H1 (cell line): ENCODE data around the gene HIPK2. TPM values are rescaled to one million over a fixed set of nuclear protein-coding genes. Genes with fewer than 3 reads are reported as not detected.

ENCODE experiments used
- CTCF ChIA-PET: fragments of 300-600 bp; sonication (Branson Sonifier 250); formaldehyde crosslinking; loops from one replicate; lab custom pipeline; 2021; ENCODE audit not compliant: partially characterized antibody; lab: Charles Lee
- POLR2A ChIA-PET: fragments of 300-600 bp; sonication (Branson Sonifier 250); formaldehyde crosslinking; loops from one replicate; lab custom pipeline; 2021; ENCODE audit warnings: inconsistent platforms; ENCODE audit not compliant: partially characterized antibody; lab: Charles Lee
- DNase-seq, 2 experiments: peaks; one replicate each; pipeline versions ENCODE4 v3.0.0 to v3.0.0-alpha.2; 2010 to 2022; ENCODE audit warnings: low spot score in 2 of 2, low read depth in 1 of 2, mixed read lengths in 1 of 2
- FAIRE-seq: peaks from 2 replicates; lab custom pipeline; 2011; peaks lifted over from hg19 to GRCh38; lab: Jason Lieb, UNC
- H2AFZ ChIP-seq: 2 replicates; pipeline ENCODE4 v1.8.1; 2012; ENCODE audit warnings: low read length, inconsistent platforms
- H2AK5ac ChIP-seq: 2 replicates; pipeline ENCODE4 v1.6.1; 2013; ENCODE audit warnings: low read depth, low read length
- H2BK120ac ChIP-seq: replicated peaks from 2 replicates; pipeline ENCODE3; 2013; ENCODE audit warnings: low read depth, low read length, inconsistent platforms
- H2BK12ac ChIP-seq: 2 replicates; pipeline ENCODE4 v1.6.1; 2013; ENCODE audit warnings: low read depth, low read length
- H2BK15ac ChIP-seq: 2 replicates; pipeline ENCODE4 v1.6.1; 2013; ENCODE audit warnings: low read length
- H2BK20ac ChIP-seq: 2 replicates; pipeline ENCODE4 v1.6.1; 2013; ENCODE audit warnings: low read length
- H2BK5ac ChIP-seq: 2 replicates; pipeline ENCODE4 v1.6.1; 2013; ENCODE audit warnings: low read depth, low read length
- H3K14ac ChIP-seq: 2 replicates; pipeline ENCODE4 v1.6.1; 2013; ENCODE audit warnings: inconsistent platforms; ENCODE audit not compliant: insufficient read length
- H3K18ac ChIP-seq: 2 replicates; pipeline ENCODE4 v1.6.1; 2013; ENCODE audit warnings: low read length; ENCODE audit errors: extremely low read depth
- H3K23ac ChIP-seq: 2 replicates; pipeline ENCODE4 v1.6.1; 2013; ENCODE audit warnings: inconsistent platforms; ENCODE audit not compliant: insufficient read length
- H3K23me2 ChIP-seq: 2 replicates; pipeline ENCODE4 v1.6.1; 2013; ENCODE audit warnings: low read depth, low read length
- H3K27ac ChIP-seq: 2 replicates; pipeline ENCODE4 v1.6.1; 2011; ENCODE audit warnings: low read depth, low read length, inconsistent platforms
- H3K27me3 ChIP-seq, 4 experiments: replicated peaks in 1 of 4; 1 replicate in 1 of 4; 2 replicates in 3 of 4; pipeline versions ENCODE4 v1.6.1 to v1.8.1; 2011 to 2013; ENCODE audit warnings: low read length in 3 of 4, mild to moderate bottlenecking in 3 of 4, inconsistent platforms in 2 of 4, mixed read lengths in 2 of 4, moderate library complexity in 1 of 4; ENCODE audit not compliant: control insufficient read depth in 3 of 4, insufficient read depth in 3 of 4; ENCODE audit errors: extremely low read depth in 1 of 4
- H3K36me3 ChIP-seq, 4 experiments: 2 replicates each; pipeline versions ENCODE4 v1.6.1 to v1.8.1; 2011 to 2013; ENCODE audit warnings: mild to moderate bottlenecking in 4 of 4, low read length in 3 of 4, moderate library complexity in 2 of 4, control low read depth in 1 of 4, inconsistent platforms in 1 of 4; ENCODE audit not compliant: insufficient read depth in 4 of 4, control insufficient read depth in 2 of 4
- H3K4ac ChIP-seq: replicated peaks from 2 replicates; pipeline ENCODE3; 2013; ENCODE audit warnings: low read length, low read depth, mixed read lengths, inconsistent platforms; ENCODE audit not compliant: insufficient read length
- H3K4me1 ChIP-seq, 4 experiments: replicated peaks in 1 of 4; 1 replicate in 1 of 4; 2 replicates in 3 of 4; pipeline versions ENCODE4 v1.6.1 to v1.8.1; 2011 to 2013; ENCODE audit warnings: low read length in 3 of 4, inconsistent platforms in 2 of 4, mixed read lengths in 1 of 4; ENCODE audit not compliant: insufficient read depth in 4 of 4, control insufficient read depth in 3 of 4
- H3K4me2 ChIP-seq, 2 experiments: 2 replicates each; pipeline versions ENCODE4 v1.6.1 to v1.8.1; 2011 to 2013; ENCODE audit warnings: low read depth in 2 of 2, low read length in 2 of 2, control low read depth in 1 of 2, inconsistent platforms in 1 of 2, mild to moderate bottlenecking in 1 of 2; ENCODE audit not compliant: insufficient read depth in 1 of 2
- H3K4me3 ChIP-seq, 4 experiments: fragments of 200-600, 300-600 bp in 1 of 4; sonication (generic), shearing (Covaris generic), sonication (Bioruptor Twin) in 1 of 4; 2 replicates each; pipeline versions ENCODE4 v1.5.1 to v1.8.1; 2011 to 2016; ENCODE audit warnings: low read length in 4 of 4, low read depth in 3 of 4, control low read depth in 2 of 4, inconsistent platforms in 2 of 4, mild to moderate bottlenecking in 2 of 4, mixed read lengths in 1 of 4, moderate library complexity in 1 of 4; ENCODE audit not compliant: insufficient read depth in 2 of 4; ENCODE audit errors: extremely low read depth in 1 of 4
- H3K56ac ChIP-seq: replicated peaks from 2 replicates; pipeline ENCODE3; 2013; ENCODE audit warnings: low read depth, mild to moderate bottlenecking, mixed read lengths, low read length, inconsistent platforms; ENCODE audit not compliant: insufficient read length
- H3K79me1 ChIP-seq: 2 replicates; pipeline ENCODE4 v1.6.1; 2013; ENCODE audit warnings: low read depth, low read length, control low read depth
- H3K79me2 ChIP-seq, 2 experiments: 2 replicates each; pipeline versions ENCODE4 v1.6.1 to v1.8.1; 2012 to 2013; ENCODE audit warnings: low read length in 2 of 2, mild to moderate bottlenecking in 2 of 2, inconsistent platforms in 1 of 2; ENCODE audit not compliant: insufficient read depth in 2 of 2, control insufficient read depth in 1 of 2
- H3K9ac ChIP-seq, 4 experiments: replicated peaks in 1 of 4; 1 replicate in 1 of 4; 2 replicates in 3 of 4; pipeline versions ENCODE4 v1.6.1 to v1.8.1; 2011 to 2013; ENCODE audit warnings: low read depth in 3 of 4, low read length in 3 of 4, control low read depth in 2 of 4, mild to moderate bottlenecking in 2 of 4, moderate library complexity in 2 of 4, inconsistent platforms in 1 of 4; ENCODE audit errors: extremely low read depth in 1 of 4
- H3K9me3 ChIP-seq, 2 experiments: 2 replicates each; pipeline versions ENCODE4 v1.6.1 to v1.8.1; 2012 to 2013; ENCODE audit warnings: mild to moderate bottlenecking in 2 of 2, moderate library complexity in 2 of 2, control low read depth in 1 of 2, inconsistent platforms in 1 of 2, low read depth in 1 of 2, low read length in 1 of 2, mixed read lengths in 1 of 2; ENCODE audit not compliant: insufficient read depth in 2 of 2
- H4K20me1 ChIP-seq, 2 experiments: replicated peaks in 1 of 2; 2 replicates each; pipeline versions ENCODE3 to v1.8.1; 2011 to 2013; ENCODE audit warnings: inconsistent platforms in 2 of 2, low read length in 2 of 2, mild to moderate bottlenecking in 1 of 2; ENCODE audit not compliant: insufficient read depth in 2 of 2, control insufficient read depth in 1 of 2
- H4K5ac ChIP-seq: 2 replicates; pipeline ENCODE4 v1.6.1; 2013; ENCODE audit warnings: low read length, low read depth, mixed read lengths, inconsistent platforms; ENCODE audit not compliant: insufficient read length
- H4K8ac ChIP-seq: 2 replicates; pipeline ENCODE4 v1.8.0; 2013; ENCODE audit warnings: mild to moderate bottlenecking, moderate library complexity, low read length, inconsistent platforms; ENCODE audit not compliant: insufficient read depth; ENCODE audit errors: extremely low read depth
- H4K91ac ChIP-seq: replicated peaks from 2 replicates; pipeline ENCODE3; 2013; ENCODE audit warnings: low read length, mixed read lengths, inconsistent platforms; ENCODE audit not compliant: insufficient read length
- JUN ChIP-seq: IDR thresholded peaks from 2 replicates; pipeline ENCODE4 v1.6.1; 2011; ENCODE audit warnings: low read depth, mild to moderate bottlenecking, improper control_type of control experiment, low read length
- KDM1A ChIP-seq: fragments of 200-600, 300-600 bp; sonication (generic); IDR thresholded peaks from 2 replicates; pipeline ENCODE4 v1.7.1; 2016; ENCODE audit warnings: mild to moderate bottlenecking, low read length, borderline replicate concordance
- NANOG ChIP-seq: IDR thresholded peaks from 2 replicates; pipeline ENCODE4 v1.6.1; 2011; ENCODE audit warnings: low read length, low read depth, mild to moderate bottlenecking, inconsistent platforms; ENCODE audit not compliant: insufficient read depth, poor library complexity, severe bottlenecking
- RBBP5 ChIP-seq: IDR thresholded peaks from 2 replicates; pipeline ENCODE4 v1.7.1; 2012; ENCODE audit warnings: low read depth, mild to moderate bottlenecking, inconsistent platforms, low read length, moderate library complexity, borderline replicate concordance
- SIX5 ChIP-seq: IDR thresholded peaks from 2 replicates; pipeline ENCODE4 v1.6.1; 2011; ENCODE audit warnings: mild to moderate bottlenecking, low read depth, low read length
- TEAD4 ChIP-seq: IDR thresholded peaks from 2 replicates; pipeline ENCODE4 v1.6.1; 2012; ENCODE audit warnings: low read depth, low read length, inconsistent platforms, mixed read lengths
- USF2 ChIP-seq: IDR thresholded peaks from 2 replicates; pipeline ENCODE4 v1.6.1; 2011; ENCODE audit warnings: low read length, improper control_type of control experiment
- WGBS, 2 experiments: shearing (Covaris generic) in 1 of 2; methylation state at CpG; one replicate each; pipeline versions ENCODE4 v1.1.6 to v1.1.7; 2013 to 2015; ENCODE audit warnings: low lambda C conversion rate in 2 of 2, mixed read lengths in 2 of 2, inconsistent platforms in 1 of 2, low coverage in 1 of 2, missing lambda C conversion rate in 1 of 2; ENCODE audit not compliant: insufficient replicate concordance in 2 of 2, insufficient coverage in 1 of 2, insufficient read length in 1 of 2; ENCODE audit errors: extremely low coverage in 1 of 2, missing lambda C conversion rate in 1 of 2; 5-methylcytosine and 5-hydroxymethylcytosine counted together
- polyA plus RNA-seq, 7 experiments: library from polyadenylated mRNA; depleted of rRNA in 3 of 7; stranded (reverse) in 5 of 7; unstranded in 2 of 7; fragments of >200 nt in 5 of 7; fragments of 200-250 nt in 2 of 7; gene quantifications; 1 replicate in 5 of 7; 2 replicates in 1 of 7; 4 replicates in 1 of 7; pipeline versions ENCODE4 v1.2.1 to v1.2.3, GENCODE V29; 2011 to 2013; ENCODE audit warnings: missing spikeins in 2 of 7, mixed read lengths in 2 of 7
- total RNA-seq: library from RNA; stranded (reverse); fragmentation: NEBNext Ultra II Directional; extraction: Animal tissue kit (Norgen Biotek cat#: 25700); gene quantifications from 2 replicates; pipeline ENCODE4 v1.2.1, GENCODE V29; 2021

HIPK2 gene
- total and polyA plus RNA-seq, 2 of the 8 experiments (the other 6 are each of a cell fraction or from before 2014, with no cell fraction given): 8.3 to 24.3 TPM

GRCh38 chr7:139538881-139539635, 238.7 kb downstream of the HIPK2 start:
- no peak overlapping the region for H3K56ac ChIP-seq
- CTCF ChIA-PET: interaction anchor here (0.6 to 3.2 kb wide), 6 partner anchors 16 to 362 kb away, joined by 3 to 10 read pairs (median 4); no protein-coding TSS in a partner anchor
- TF ChIP-seq NANOG (no peak), RBBP5 (no peak), KDM1A (no peak), JUN (no peak), SIX5 (no peak), USF2 (no peak), TEAD4 (no peak)

More at GRCh38 chr7:139538881-139539635, 238.7 kb downstream of the HIPK2 start:
- H4K20me1 ChIP-seq: no peaks in the 10 kb centered on the region
- H2BK15ac ChIP-seq: no peak overlapping the region
- H3K23ac ChIP-seq: no peak overlapping the region
- H4K5ac ChIP-seq: no peak overlapping the region
- no peak for DNase-seq
- H4K8ac ChIP-seq: no peak overlapping the region
- no peak overlapping the region for H2BK12ac ChIP-seq
- no peak overlapping the region for H4K91ac ChIP-seq
- H3K36me3 ChIP-seq: no peaks in the 10 kb centered on the region
- H3K23me2 ChIP-seq: 0 out of 2 replicates have a peak, but pooled peaks cover 2% of the 10 kb centered on the region
- POLR2A ChIA-PET: no interaction called here
- H2BK5ac ChIP-seq: no peak overlapping the region
- no peaks in the 10 kb centered on the region for H3K79me2 ChIP-seq
- no peaks in the 10 kb centered on the region for H3K9me3 ChIP-seq
- no peaks in the 10 kb centered on the region for H3K79me1 ChIP-seq
- no peak overlapping the region for H2BK20ac ChIP-seq
- H3K4me1 ChIP-seq: peaks cover 0 to 10% (median 5%) of the 10 kb centered on the region in 4 experiments; a peak in 5 of 7 replicates
- WGBS, 2 experiments: 92% methylated on average over 8 of the region's 8 CpGs; no CpG with 5 or more reads in 1 of the 2 experiments
- H3K18ac ChIP-seq: no peak overlapping the region
- no peak overlapping the region for H3K4me3 ChIP-seq
- H3K9ac ChIP-seq: no peak overlapping the region
- H2BK120ac ChIP-seq: no peak overlapping the region
- no peak overlapping the region for H2AK5ac ChIP-seq
- H3K27ac ChIP-seq: no peak overlapping the region
- H3K27me3 ChIP-seq: no peaks in the 10 kb centered on the region; a peak in 1 of 7 replicates
- FAIRE-seq: no peak
- no peak overlapping the region for H3K4me2 ChIP-seq
- no peak overlapping the region for H3K4ac ChIP-seq
- H2AFZ ChIP-seq: no peak overlapping the region
- no peak overlapping the region for H3K14ac ChIP-seq
